Kidney glomerular epithelial cell (primary cell): ENCODE measurements around the gene USP20.
"Not testable (repeated sequence)": the region's sequence is repeated elsewhere in the genome, so short reads cannot be mapped to it uniquely, and the experiment has no call there.

Experiments
- DNase-seq: peaks from one replicate; lab custom pipeline; 2025; lab: John Stamatoyannopoulos, UW

USP20 gene

GRCh38 chr9:129890718-129891299, 55.6 kb downstream of the USP20 start:
- not testable (repeated sequence) for DNase-seq

DNA sequence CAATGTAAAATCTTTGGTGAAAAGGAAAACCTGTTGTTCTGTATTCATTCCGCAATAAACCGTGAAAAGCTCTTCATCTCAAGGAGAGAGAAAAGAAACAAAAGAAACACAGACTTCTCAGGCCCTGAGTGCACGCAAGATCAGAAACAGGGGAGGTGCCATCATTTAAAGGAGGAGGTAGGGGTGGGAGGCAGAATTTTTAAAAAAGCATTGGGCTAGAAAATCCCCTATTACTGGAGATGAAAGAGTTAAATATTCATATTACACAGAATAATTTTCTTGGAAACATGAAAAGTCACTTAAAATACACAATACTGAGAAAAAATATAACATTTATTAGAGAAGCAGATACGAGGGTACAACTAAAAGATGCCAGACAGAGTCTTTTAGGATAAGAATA, 56.3 kb downstream of the USP20 start:
- DNase-seq = no peak

- no peak for DNase-seq
Measured at GRCh38 chr9:129894120-129894823, 59.0 kb downstream of the USP20 start.

- DNase-seq = no peak
Measured at GRCh38 chr9:129895376-129896268, 60.4 kb downstream of the USP20 start.

DNA sequence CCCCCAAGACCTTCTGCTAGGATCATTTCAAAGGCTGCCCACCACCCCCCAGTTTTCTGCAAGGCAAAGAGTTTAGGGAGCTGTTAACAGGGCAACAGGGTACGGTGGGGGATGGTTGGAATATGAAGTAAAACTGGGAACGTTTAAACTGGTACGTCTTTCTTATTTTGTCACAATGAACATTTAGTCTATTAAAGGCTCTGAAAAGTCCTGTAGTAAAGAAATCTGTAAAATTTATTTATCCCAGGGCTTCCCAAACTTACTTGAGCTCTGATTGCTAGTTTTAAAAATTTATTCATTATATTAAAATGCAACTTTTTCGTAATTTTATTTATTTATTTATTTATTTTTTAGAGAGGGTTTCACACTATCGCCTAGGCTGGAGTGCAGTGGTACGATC, 62.0 kb downstream of the USP20 start:
- no peak for DNase-seq

DNA sequence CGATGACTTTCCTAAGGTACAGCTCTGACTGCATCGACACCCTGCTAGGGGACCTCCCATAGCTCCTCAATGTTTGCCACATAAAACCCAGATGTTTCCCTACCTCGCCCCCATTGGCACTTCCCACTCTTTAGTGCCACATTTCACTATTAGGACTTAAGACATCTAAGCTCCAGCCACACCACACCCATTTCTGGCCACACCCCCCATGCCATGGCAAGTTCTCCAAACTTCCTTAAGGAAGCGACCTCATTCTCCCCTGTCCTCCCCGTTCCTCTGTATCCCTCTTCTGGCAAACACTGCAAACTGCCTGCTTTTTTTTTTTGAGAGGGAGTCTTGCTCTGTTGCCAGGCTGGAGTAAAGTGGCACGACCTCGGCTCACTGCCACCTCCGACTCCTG, 62.9 kb downstream of the USP20 start:
- no peak for DNase-seq

- no peak for DNase-seq
Measured at GRCh38 chr9:129899620-129900019, 64.4 kb downstream of the USP20 start.

DNA sequence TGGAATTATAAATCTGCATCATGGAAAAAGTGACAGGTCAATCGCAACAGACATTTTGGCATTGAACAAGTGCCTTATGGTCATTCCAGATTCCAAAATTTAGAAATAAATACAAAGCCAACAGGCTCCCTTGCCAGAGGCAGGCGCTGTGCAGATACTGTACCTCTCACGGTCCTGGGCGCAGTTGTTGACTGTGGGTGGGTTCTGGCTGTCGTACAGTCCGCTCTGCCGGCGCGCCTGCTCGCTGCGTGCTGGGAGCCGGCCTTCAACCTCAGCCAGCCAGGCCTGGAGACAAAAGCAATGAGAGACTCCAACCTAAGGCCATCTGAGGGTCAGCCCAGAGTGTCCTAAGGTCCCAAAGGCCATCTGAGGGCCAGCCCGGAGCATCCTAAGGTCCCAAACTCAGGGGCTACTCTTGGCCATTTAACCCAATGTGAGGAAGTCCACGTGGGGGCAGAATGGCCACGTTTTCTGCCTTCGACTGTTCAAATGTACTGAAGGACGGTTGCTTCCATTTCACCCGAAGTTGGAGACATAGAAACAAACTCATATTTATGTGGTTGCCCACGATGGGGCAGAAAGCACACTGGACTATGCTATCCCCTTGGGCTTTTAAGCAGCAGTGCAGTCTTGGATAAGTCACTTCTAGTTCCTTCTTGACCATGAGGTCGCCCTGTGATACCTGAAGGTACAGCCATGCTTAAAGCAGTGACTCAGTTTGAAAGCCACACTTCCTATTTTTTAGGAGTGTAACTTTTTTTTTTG, 65.2 kb downstream of the USP20 start:
- DNase-seq = no peak

DNA sequence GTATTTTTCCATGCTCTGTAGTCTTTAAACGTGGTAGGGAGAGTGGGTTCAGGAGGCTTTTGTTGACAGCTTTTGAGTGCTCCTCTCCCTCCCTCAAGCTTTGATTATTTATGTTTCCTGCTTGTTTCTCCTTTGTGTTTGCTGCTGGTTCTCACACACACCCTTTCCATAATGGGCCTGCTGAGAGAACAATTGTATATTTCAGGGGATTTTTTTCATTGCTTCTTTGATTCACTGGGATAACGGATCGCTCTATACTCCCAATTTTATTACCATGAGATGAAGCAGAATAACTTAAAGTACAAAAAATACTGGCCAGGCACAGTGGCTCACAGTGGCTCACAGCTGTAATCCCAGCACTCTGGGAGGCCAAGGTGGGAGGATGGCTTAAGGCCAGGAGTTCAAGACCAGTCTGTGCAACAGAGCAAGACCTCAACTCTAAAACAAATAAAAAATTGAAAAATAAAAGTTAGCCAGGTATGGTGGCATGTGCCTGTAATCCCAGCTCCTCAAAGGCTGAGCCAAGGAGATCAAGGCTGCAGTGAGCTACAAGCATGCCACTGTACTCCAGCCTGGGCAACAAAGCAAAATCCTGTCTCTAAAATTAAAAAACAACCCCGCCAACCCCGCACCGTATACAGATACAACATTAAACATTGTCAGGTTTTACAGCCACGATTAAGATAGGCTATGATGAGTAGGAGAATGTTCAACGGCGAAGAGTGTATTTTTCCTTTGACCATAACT, 66.9 kb downstream of the USP20 start:
- no peak for DNase-seq

GRCh38 chr9:129902740-129903134, 67.5 kb downstream of the USP20 start:
- DNase-seq = no peak

- no peak for DNase-seq
Measured at GRCh38 chr9:129904734-129905133, 69.5 kb downstream of the USP20 start.

- DNase-seq = no peak
Measured at GRCh38 chr9:129906298-129906697, 71.0 kb downstream of the USP20 start.

GRCh38 chr9:129907201-129907600, 71.9 kb downstream of the USP20 start:
- DNase-seq = no peak

DNA sequence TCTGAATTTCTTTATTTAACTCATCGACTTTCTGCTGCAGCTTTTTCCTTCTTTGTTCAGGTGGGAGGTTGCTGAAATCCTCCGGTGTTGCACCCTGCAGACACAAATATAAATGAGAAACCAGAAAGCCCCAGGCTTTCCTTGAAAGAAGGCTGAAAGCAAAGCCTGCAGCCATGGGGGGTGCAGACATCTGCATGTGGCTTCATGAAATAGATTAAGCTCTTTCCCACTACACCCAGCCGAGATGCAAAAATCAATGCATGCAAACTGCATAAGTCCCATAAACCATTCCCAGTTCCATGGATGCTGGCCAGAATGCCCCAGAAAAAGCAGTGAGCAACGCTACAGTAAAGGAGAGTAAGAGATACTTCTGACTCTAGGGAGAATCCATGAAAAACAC, 73.6 kb downstream of the USP20 start:
- no peak for DNase-seq

GRCh38 chr9:129909851-129910250, 74.6 kb downstream of the USP20 start:
- DNase-seq = no peak

DNA sequence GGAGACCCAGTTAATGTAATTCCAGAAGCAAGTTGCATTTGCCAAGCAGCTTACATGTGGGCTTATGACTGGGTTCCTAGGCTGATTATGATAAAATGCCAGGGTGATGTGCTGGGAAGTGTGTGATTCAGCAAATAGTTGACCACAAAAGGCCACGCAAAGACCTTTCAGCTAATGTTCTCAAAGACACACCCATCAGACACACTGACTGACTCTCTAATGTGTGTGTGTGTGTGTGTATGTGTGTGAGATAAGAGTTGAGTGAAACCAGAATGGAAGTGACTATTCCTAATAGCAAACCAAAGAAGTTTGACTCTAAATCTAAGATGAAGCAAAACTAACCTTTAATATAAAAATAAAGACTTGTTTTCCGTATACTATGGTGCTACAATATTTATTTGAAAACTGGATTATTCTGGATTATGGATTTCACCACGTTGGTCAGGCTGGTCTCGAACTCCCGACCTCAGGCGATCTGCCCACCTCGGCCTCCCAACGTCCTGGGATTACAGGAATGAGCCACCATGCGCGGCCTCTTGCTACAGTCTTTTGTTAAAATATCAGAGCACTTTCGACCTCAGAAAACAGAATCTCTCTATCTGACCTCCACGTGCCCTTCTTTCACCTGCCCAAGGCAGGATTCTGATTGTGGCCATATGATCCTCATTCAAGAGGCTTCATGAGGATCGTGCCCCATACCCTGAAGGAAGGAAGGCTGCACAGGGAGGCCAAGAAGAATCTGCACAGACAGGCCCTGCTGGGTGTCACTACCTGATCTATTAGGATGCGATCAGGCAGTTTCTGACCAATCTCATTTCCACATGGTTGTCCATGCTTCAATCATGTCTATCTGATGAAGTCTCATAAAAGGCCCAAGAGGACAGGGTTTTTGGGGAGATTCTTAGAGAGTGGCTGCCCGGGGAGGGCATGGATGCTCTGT, 75.6 kb downstream of the USP20 start:
- peak; percentile 95 for DNase-seq

GRCh38 chr9:129914051-129914450, 78.8 kb downstream of the USP20 start:
- DNase-seq = no peak

DNA sequence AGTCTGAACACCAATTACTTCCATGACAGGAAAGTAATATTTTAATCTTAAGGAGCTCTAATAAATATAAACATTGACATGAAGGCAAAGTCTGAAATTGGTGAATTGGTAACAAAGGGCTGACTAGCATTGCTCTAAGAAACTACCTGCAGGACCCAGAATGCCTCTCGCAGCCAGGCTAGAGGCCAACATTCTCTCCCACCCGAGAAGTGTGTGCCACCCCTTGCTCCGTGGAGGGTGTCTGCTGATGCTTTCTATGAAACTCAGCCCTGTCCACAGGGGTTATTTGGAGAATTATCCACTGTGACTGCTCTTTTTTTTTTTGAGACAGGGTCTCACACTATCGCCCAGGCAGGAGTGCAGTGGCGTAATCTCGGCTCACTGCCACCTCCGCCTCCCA, 81.4 kb downstream of the USP20 start:
- DNase-seq = no peak

DNA sequence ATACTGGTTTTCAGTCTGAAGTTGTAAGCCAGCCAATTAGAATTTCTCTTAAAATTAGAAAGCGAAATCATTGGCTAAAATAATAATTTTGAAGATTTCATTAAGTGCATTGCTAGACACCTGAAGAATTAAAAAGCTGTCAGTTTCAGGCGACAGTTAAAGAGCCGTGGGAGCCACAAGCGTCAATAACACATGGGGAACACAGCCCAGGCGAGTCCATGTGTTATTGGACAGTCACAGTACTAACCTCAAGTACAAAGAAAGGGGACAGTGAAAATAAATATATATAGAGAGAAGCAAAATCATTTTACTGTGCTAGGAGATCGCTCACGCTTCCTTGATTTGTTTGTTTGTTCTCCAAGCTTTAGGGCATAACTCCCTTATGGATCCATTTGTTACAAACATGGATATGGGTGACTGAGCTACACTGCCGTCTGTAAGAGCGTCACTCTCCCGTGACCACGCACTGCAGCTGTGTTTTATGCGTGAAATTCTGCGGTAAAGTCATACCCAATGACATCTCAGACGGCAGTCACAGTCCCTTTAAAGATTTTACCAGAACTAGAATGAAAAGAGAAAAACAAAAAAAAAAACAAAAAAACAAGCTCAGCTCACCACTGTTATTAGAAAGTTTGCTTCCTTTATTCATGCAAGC, 83.2 kb downstream of the USP20 start:
- DNase-seq = no peak

DNA sequence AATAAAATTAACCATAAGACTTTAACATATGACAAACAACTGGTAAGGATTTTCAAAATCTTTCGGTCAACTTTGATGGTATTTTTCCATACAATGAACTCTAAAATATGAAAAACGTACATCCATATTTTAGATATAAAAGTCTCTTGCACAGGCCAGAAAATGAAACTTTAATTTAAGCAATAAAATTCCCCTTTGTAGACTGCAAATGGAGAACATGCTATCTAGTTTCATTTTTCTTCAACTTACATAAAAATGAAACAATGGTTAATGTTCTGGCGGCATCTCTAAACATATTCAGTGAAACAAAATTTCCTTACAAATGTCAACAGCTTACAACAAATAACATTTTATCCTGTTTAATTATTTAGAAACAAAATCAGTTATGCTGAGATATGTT, 84.0 kb downstream of the USP20 start:
- no peak for DNase-seq
